Tibial artery (tissue), 4 donors: ENCODE results near the gene SH2D6.

Experiments
- DNase-seq, 2 donors: peaks; one replicate each; pipeline ENCODE4 v3.0.0-alpha.2; 2019
- H3K27ac ChIP-seq, 2 donors: fragments of 200-600 bp; sonication (generic) in 1 of 2; 1 replicate in 1 of 2; 2 replicates in 1 of 2; pipeline ENCODE4 v1.5.1; 2018 to 2019; ENCODE audit warnings: mild to moderate bottlenecking in 1 of 2
- H3K27me3 ChIP-seq, 2 donors: fragments of 200-600 bp; sonication (generic) in 1 of 2; one replicate each; pipeline versions ENCODE4 v1.5.1 to v1.6.0; 2016 to 2019
- H3K36me3 ChIP-seq, 3 donors: fragments of 200-600 bp; sonication (generic) in 2 of 3; one replicate each; pipeline ENCODE4 v1.5.1; 2016 to 2019; ENCODE audit warnings: mild to moderate bottlenecking in 2 of 3
- H3K4me1 ChIP-seq, 4 donors: fragments of 200-600 bp; sonication (generic) in 2 of 4; 1 replicate in 3 of 4; 2 replicates in 1 of 4; pipeline ENCODE4 v1.5.1; 2016 to 2019
- H3K4me3 ChIP-seq, 2 donors: fragments of 200-600 bp; sonication (generic) in 1 of 2; 1 replicate in 1 of 2; 2 replicates in 1 of 2; pipeline ENCODE4 v1.5.1; 2018 to 2019; ENCODE audit warnings: mild to moderate bottlenecking in 2 of 2
- H3K9me3 ChIP-seq, 3 donors: fragments of 200-600 bp; sonication (generic) in 1 of 3; one replicate each; pipeline ENCODE4 v1.5.1; 2016 to 2019
- CTCF ChIP-seq, 2 experiments: fragments of 200-600 bp in 1 of 2; fragments of 450-650 bp in 1 of 2; IDR thresholded peaks; one replicate each; pipeline ENCODE4 v1.5.1; 2017 to 2019; ENCODE audit warnings: antibody characterized with exemption in 2 of 2, mild to moderate bottlenecking in 1 of 2, moderate library complexity in 1 of 2
- intact Hi-C: fragments of 100-400 bp; cut with DNase I; formaldehyde crosslinking; loops from one replicate; pipeline ENCODE4 v1.15.0; 2023; ENCODE audit warnings: low total_unique reads

Gene SH2D6

GRCh38 chr2:85431570-85432205 is 13.2 kb downstream of the SH2D6 start:
- H3K4me1 ChIP-seq = peaks cover 0 to 23% (median 14%) of the 10 kb centered on the region in 4 donors
- intact Hi-C loops = no loop called here
- peak in 1 of 2 donors; percentile 62 for DNase-seq
- no peaks in the 10 kb centered on the region for H3K9me3 ChIP-seq
- no peak overlapping the region for H3K27ac ChIP-seq
- TF ChIP-seq CTCF (IDR thresholded peaks at IDR 0.05) = no peak
- H3K4me3 ChIP-seq = no peak overlapping the region
- H3K27me3 ChIP-seq = no peaks in the 10 kb centered on the region
- H3K36me3 ChIP-seq = no peaks in the 10 kb centered on the region

DNA sequence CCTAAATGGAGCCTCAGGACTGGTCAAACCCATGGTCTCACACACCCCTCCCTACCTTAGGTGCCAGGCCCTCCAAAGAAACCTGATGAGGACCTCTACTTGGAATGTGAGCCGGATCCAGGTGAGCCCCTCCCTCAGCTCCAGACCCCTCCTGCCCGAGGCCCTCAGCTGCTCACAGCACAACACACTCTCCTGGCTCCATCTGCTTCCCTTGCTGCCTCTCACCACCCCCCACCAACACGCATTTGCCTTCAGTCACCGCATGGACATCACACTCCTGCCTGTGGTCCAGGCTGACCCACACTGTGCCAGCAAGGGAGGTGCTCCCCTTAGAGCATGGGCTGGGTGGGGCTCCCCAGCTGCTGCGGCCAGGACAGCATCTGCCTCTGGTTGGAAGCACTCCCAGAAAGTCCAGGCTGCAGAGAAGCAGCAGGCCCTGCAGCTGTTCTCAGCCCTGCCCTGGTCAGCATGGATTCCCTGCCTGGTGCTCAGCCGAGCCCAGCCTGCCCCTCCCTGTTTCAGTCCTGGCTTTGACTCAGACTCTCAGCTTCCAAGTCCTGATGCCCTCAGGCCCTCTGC is 15.1 kb downstream of the SH2D6 start:
- DNase-seq = peak; percentile 88 to 92
- intact Hi-C loops = no loop called here
- peak overlapping the region; percentile 94 to 97 for H3K27ac ChIP-seq
- H3K4me1 ChIP-seq = peaks cover 0 to 41% (median 31%) of the 10 kb centered on the region in 4 donors
- H3K27me3 ChIP-seq = no peaks in the 10 kb centered on the region
- no peak overlapping the region for H3K4me3 ChIP-seq
- no peaks in the 10 kb centered on the region for H3K36me3 ChIP-seq
- no peak for TF ChIP-seq CTCF (IDR thresholded peaks at IDR 0.05)
- no peaks in the 10 kb centered on the region for H3K9me3 ChIP-seq

- Histone ChIP-seq H3K27ac (peak overlapping the region; percentile 94 to 97), H3K9me3 (no peaks in the 10 kb centered on the region), H3K4me3 (no peak overlapping the region), H3K36me3 (no peaks in the 10 kb centered on the region), H3K4me1 (peaks cover 0 to 45% (median 36%) of the 10 kb centered on the region in 4 donors), H3K27me3 (no peaks in the 10 kb centered on the region)
- intact Hi-C loops = loop anchor here (5.0 kb wide), 1 partner anchor 103 kb away; the partner anchor contains the start of gene MAT2A
- DNase-seq = peak in 1 of 2 donors; percentile 69
- no peak for TF ChIP-seq CTCF (IDR thresholded peaks at IDR 0.05)
Measured at GRCh38 chr2:85434696-85435095, 16.2 kb downstream of the SH2D6 start.

GRCh38 chr2:85435220-85435958 is 16.9 kb downstream of the SH2D6 start:
- no peak overlapping the region for H3K4me3 ChIP-seq
- no peak for TF ChIP-seq CTCF (IDR thresholded peaks at IDR 0.05)
- intact Hi-C loops = loop anchor here (5.0 kb wide), 1 partner anchor 102 kb away; the partner anchor contains the start of gene MAT2A
- peak in 1 of 2 donors; percentile 68 for DNase-seq
- H3K27ac ChIP-seq = peak overlapping the region; percentile 94 to 97
- H3K36me3 ChIP-seq = no peaks in the 10 kb centered on the region
- H3K27me3 ChIP-seq = no peaks in the 10 kb centered on the region
- no peaks in the 10 kb centered on the region for H3K9me3 ChIP-seq
- H3K4me1 ChIP-seq = peaks cover 0 to 45% (median 36%) of the 10 kb centered on the region in 4 donors

GRCh38 chr2:85435981-85436835 is 17.7 kb downstream of the SH2D6 start:
- TF ChIP-seq CTCF (IDR thresholded peaks at IDR 0.05) = no peak
- Histone ChIP-seq H3K4me1 (peaks cover 0 to 45% (median 36%) of the 10 kb centered on the region in 4 donors), H3K4me3 (no peak overlapping the region), H3K27me3 (no peaks in the 10 kb centered on the region), H3K36me3 (no peaks in the 10 kb centered on the region), H3K9me3 (no peaks in the 10 kb centered on the region), H3K27ac (peak overlapping the region; percentile 94 to 97)
- intact Hi-C loops = loop anchor here (5.0 kb wide), 1 partner anchor 101 kb away; the partner anchor contains the start of gene MAT2A
- peak in 1 of 2 donors; percentile 65 for DNase-seq
